Esophagus squamous epithelium (tissue), 5 donors: ENCODE measurements around the gene CD48. TPM values are rescaled to one million over a fixed set of nuclear protein-coding genes. Genes with fewer than 3 reads are reported as not detected.

Experiments
- DNase-seq: peaks from one replicate; lab custom pipeline; 2025; lab: John Stamatoyannopoulos, UW
- H3K27ac ChIP-seq, 4 donors: fragments of 200-600 bp; sonication (generic); one replicate each; pipeline ENCODE4 v1.5.1; 2016 to 2019; ENCODE audit warnings: mild to moderate bottlenecking in 1 of 4
- H3K27me3 ChIP-seq, 4 donors: fragments of 200-600 bp; sonication (generic); 1 replicate in 3 of 4; 2 replicates in 1 of 4; pipeline versions ENCODE4 v1.5.1 to v1.6.0; 2017 to 2021; ENCODE audit warnings: antibody characterized with exemption in 1 of 4
- H3K36me3 ChIP-seq, 3 donors: fragments of 200-600 bp; sonication (generic); one replicate each; pipeline ENCODE4 v1.5.1; 2016 to 2019
- H3K4me1 ChIP-seq, 3 donors: fragments of 200-600 bp; sonication (generic); one replicate each; pipeline ENCODE4 v1.5.1; 2017 to 2019
- H3K4me3 ChIP-seq, 4 donors: fragments of 200-600 bp; sonication (generic); 1 replicate in 3 of 4; 2 replicates in 1 of 4; pipeline ENCODE4 v1.5.1; 2016 to 2019; ENCODE audit warnings: mild to moderate bottlenecking in 2 of 4, moderate library complexity in 1 of 4
- H3K9me3 ChIP-seq, 3 donors: fragments of 200-600 bp; sonication (generic); one replicate each; pipeline ENCODE4 v1.5.1; 2016 to 2019
- CTCF ChIP-seq, 6 experiments: fragments of 450-650 bp in 4 of 6; fragments of 200-600 bp in 2 of 6; sonication (generic) in 2 of 6; IDR thresholded peaks; one replicate each; pipeline ENCODE4 v1.5.1; 2016 to 2019; ENCODE audit warnings: antibody characterized with exemption in 6 of 6, mild to moderate bottlenecking in 4 of 6, moderate library complexity in 4 of 6
- POLR2A ChIP-seq, 4 donors: fragments of 450-650 bp; IDR thresholded peaks; one replicate each; pipeline ENCODE4 v1.6.1; 2017; ENCODE audit warnings: antibody characterized with exemption in 4 of 4, mild to moderate bottlenecking in 4 of 4, moderate library complexity in 3 of 4
- WGBS, 2 donors: methylation state at CpG; one replicate each; pipeline ENCODE4 v1.1.5; 2018; 5-methylcytosine and 5-hydroxymethylcytosine counted together
- intact Hi-C: fragments of 100-400 bp; cut with DNase I; formaldehyde crosslinking; loops from one replicate; pipeline ENCODE4 v1.15.0; 2022
- total RNA-seq, 4 donors: library from RNA; depleted of rRNA; stranded (reverse); fragments of >200 nt; gene quantifications; one replicate each; pipeline ENCODE4 v1.1.0, GENCODE V29; 2016
- donor health status: DM: yes; HTN: yes; CAD: no.

Gene CD48
- total RNA-seq, 4 donors from 2014 or later = 1.1 to 13.7 (median 5.3) TPM

- intact Hi-C loops = no loop called here
- H3K27me3 ChIP-seq = no peaks in the 10 kb centered on the region
- H3K4me1 ChIP-seq = peaks cover 0 to 4% (median 0%) of the 10 kb centered on the region in 3 donors
- DNase-seq = no peak
- H3K4me3 ChIP-seq = peak overlapping the region; percentile 0 to 52 (median 24)
- TF ChIP-seq POLR2A (IDR thresholded peaks at IDR 0.05) (no peak), CTCF (IDR thresholded peaks at IDR 0.05) (no peak)
- no peaks in the 10 kb centered on the region for H3K9me3 ChIP-seq
- peak overlapping the region in 3 of 4 donors; percentile 3 to 52 (median 49) for H3K27ac ChIP-seq
- no peaks in the 10 kb centered on the region for H3K36me3 ChIP-seq
- WGBS, 2 donors = 60 to 78% methylated on average over 12 to 13 of the region's 13 CpGs
These were observed 66.1 kb downstream of the CD48 start for GRCh38 chr1:160645386-160646130.

GRCh38 chr1:160644399-160644798 lies 67.2 kb downstream of the CD48 start:
- intact Hi-C loops = no loop called here
- Histone ChIP-seq H3K36me3 (no peaks in the 10 kb centered on the region), H3K27me3 (no peaks in the 10 kb centered on the region), H3K27ac (no peak overlapping the region), H3K4me1 (peaks cover 0 to 7% (median 0%) of the 10 kb centered on the region in 3 donors), H3K9me3 (no peaks in the 10 kb centered on the region), H3K4me3 (peak overlapping the region in 2 of 4 donors; percentile 35 to 52)
- no peak for TF ChIP-seq CTCF (IDR thresholded peaks at IDR 0.05)
- TF ChIP-seq POLR2A (IDR thresholded peaks at IDR 0.05) = no peak
- no peak for DNase-seq

- Histone ChIP-seq H3K27ac (no peak overlapping the region), H3K36me3 (no peaks in the 10 kb centered on the region), H3K4me3 (peak overlapping the region in 1 of 4 donors; percentile 14), H3K9me3 (no peaks in the 10 kb centered on the region), H3K4me1 (peaks cover 0 to 7% (median 0%) of the 10 kb centered on the region in 3 donors), H3K27me3 (no peaks in the 10 kb centered on the region)
- WGBS, 2 donors = 74 to 85% methylated on average over 5 of the region's 5 CpGs
- intact Hi-C loops = no loop called here
- DNase-seq = no peak
- no peak for TF ChIP-seq CTCF (IDR thresholded peaks at IDR 0.05)
- TF ChIP-seq POLR2A (IDR thresholded peaks at IDR 0.05) = no peak
These were observed 68.5 kb downstream of the CD48 start for GRCh38 chr1:160643138-160643537.

- no peak for TF ChIP-seq POLR2A (IDR thresholded peaks at IDR 0.05)
- no peak for TF ChIP-seq CTCF (IDR thresholded peaks at IDR 0.05)
- H3K27ac ChIP-seq = no peak overlapping the region
- 90 to 92% methylated on average over 2 of the region's 2 CpGs for WGBS, 2 donors
These were observed 69.4 kb downstream of the CD48 start for GRCh38 chr1:160642281-160642644.

More at GRCh38 chr1:160642281-160642644, 69.4 kb downstream of the CD48 start:
- no peaks in the 10 kb centered on the region for H3K27me3 ChIP-seq
- peaks cover 0 to 5% (median 0%) of the 10 kb centered on the region in 3 donors for H3K4me1 ChIP-seq
- no peaks in the 10 kb centered on the region for H3K9me3 ChIP-seq
- H3K4me3 ChIP-seq = no peak overlapping the region
- no peak for DNase-seq
- no peaks in the 10 kb centered on the region for H3K36me3 ChIP-seq
- intact Hi-C loops = no loop called here
